Activated naive CD8-positive, alpha-beta T cell treated with anti-CD3 and anti-CD28 coated beads, Interleukin-2, amount 50 U/mL, for 16 hours (primary cell): ENCODE results near the gene PPP1R14B.
A peak's percentile ranks its signal among the peaks of the same experiment; 100 is the strongest.

ENCODE experiments used
- DNase-seq: peaks from one replicate; pipeline ENCODE4 v3.0.0-alpha.2; 2020; ENCODE audit warnings: low read depth, low spot score

Gene PPP1R14B

GRCh38 chr11:64245797-64246620 lies 734 bp downstream of the PPP1R14B start:
- peak; percentile 67 for DNase-seq

DNA sequence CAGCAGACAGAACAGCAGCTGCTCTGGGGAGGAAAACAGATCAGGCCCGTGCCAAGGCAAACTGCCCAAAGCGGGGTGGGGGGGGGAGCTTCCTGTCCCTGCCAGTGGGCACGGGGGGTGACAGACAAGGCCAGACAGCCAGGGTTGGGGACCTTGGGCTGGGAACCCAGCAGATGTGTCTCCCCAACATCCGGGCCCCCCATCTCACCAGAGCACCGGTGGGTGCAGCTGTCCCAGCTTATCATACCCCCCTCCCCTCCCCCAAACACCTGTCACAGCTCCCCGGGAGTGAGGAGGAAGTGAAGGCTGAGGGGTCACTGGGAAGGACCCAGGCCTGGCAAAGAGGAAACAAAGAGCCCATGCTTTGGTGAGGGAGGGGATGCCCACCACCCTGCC lies 1.3 kb downstream of the PPP1R14B start:
- no peak for DNase-seq

DNA sequence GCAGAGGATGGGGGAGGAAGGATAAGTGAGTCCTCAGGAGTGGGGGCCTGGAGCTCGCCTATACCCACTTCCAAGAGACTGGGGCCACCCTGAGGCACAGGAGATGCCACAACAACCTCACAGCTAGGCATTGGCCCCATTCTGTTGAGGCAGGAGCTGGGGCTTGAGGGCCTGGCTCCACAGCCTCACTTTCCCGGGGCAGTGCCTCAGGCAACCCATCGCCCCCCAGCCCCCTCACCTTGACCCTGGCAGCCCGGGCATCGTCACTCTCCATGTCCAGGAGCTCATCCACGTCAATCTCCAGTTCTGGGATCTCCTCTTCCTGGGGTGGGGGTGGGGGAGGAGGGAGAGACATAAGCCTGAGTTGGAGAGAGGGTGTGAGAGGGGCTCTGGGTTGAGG lies 1.8 kb downstream of the PPP1R14B start:
- no peak for DNase-seq

GRCh38 chr11:64244107-64244506 lies 2.6 kb downstream of the PPP1R14B start:
- DNase-seq: no peak

- DNase-seq: no peak
Observed at GRCh38 chr11:64243236-64243854, 3.4 kb downstream of the PPP1R14B start.

- no peak for DNase-seq
Observed at GRCh38 chr11:64241491-64242374, 5.0 kb downstream of the PPP1R14B start.

GRCh38 chr11:64241241-64241490 lies 5.6 kb downstream of the PPP1R14B start:
- DNase-seq: peak; percentile 99

DNA sequence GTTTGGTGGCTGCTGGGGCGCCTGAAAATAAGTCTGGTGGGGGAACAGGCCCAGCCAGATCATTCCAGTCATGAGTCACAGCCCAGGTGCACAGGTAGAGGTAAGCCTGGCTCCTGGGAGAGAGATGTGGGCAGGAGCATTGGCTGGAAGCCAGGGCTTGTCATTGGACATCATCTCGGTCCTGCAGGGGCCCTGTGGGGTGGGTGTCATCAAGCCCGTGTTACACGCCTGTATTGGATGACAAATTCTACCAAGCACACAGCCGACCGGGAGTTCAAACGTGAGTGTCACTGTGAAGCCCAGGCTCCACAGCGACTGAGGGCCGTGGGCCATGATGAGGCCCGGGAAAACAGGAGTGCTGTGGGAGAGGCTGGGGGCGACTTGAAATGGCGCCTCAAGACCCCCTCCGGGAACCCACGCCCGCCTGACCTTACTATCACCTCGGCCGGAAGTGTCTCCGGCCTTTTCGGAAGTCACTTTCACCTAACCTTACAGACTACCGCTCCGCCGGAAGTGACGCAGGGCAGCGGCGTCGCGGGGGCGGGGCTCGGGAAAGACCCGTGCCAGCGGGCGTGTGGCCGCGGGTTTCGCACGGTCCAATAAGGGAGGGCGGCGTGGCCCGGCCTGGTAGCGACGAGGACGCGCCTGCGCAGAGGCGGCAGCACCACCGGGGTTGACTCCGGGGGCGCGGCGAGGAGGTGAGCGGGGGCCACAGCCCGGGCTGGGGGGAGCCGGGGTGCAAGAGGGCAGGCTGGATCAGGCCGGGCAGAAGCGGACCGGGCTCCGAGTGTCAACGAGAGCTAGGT lies 6.1 kb downstream of the PPP1R14B start, which contains the start of gene FKBP2:
Gene FKBP2 (plus strand): TSS at position 661 of the 806 bp plus-strand sequence. CDS start 1,293 bp downstream, outside the sequence.
- peak; percentile 95 for DNase-seq

DNA sequence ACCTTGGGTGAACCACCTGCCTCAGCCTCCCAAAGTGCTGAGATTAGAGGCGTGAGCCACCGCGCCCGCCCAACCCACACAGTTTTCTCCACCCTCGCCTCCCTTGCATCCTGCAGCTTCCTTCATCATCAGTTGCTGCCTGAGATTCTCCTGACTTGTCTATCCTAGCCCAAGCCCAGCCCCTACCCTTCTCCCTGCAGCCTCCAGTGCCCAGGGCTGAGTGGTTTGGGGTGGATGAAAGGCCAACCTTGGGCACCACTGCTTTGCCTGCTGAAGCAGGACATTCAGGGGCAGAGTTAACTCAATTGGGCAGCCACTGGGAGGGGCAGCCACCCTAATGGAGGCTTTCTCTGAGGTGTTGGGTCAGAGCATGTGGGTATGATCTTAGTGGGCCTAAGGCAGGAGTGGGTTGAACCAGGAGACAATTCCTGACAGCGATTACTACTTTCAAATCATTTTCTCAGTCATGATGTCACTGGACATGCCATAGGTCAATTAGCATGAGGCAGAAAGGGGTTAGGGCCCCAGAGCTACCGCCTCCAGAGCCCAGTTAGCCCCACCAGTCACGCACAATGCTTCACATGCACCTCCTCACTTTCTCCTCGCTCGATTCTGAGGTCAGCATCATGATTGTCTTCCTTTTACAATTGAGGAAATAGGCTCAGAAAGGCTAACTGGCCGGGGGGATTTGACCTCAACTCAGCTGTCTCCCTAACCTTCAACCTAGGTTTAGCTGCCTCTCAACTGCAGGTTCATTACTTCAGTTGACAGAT lies 6.9 kb downstream of the PPP1R14B start:
- no peak for DNase-seq

GRCh38 chr11:64238999-64239398 lies 7.7 kb downstream of the PPP1R14B start:
- DNase-seq: no peak

DNA sequence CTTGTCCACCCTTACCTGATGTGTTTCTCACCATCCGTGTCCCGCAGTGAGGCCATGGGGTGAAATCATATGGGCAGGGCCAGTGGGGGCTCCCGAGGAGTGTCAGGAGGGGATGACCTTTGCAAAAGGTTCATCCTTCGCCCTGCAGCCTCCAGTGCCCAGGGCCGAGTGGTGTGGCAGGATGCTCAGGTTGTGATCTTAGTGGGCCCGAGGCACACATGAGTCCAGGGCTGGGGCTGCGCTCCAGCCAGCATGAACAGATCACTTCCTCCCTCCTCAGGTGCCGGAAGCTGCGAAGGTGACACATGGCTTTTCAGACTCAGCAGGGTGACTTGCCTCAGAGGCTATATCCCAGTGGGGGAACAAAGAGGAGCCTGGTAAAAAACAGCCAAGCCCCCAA lies 8.7 kb downstream of the PPP1R14B start:
- DNase-seq: no peak

- no peak for DNase-seq
Observed at GRCh38 chr11:64237484-64237951, 9.2 kb downstream of the PPP1R14B start.

DNA sequence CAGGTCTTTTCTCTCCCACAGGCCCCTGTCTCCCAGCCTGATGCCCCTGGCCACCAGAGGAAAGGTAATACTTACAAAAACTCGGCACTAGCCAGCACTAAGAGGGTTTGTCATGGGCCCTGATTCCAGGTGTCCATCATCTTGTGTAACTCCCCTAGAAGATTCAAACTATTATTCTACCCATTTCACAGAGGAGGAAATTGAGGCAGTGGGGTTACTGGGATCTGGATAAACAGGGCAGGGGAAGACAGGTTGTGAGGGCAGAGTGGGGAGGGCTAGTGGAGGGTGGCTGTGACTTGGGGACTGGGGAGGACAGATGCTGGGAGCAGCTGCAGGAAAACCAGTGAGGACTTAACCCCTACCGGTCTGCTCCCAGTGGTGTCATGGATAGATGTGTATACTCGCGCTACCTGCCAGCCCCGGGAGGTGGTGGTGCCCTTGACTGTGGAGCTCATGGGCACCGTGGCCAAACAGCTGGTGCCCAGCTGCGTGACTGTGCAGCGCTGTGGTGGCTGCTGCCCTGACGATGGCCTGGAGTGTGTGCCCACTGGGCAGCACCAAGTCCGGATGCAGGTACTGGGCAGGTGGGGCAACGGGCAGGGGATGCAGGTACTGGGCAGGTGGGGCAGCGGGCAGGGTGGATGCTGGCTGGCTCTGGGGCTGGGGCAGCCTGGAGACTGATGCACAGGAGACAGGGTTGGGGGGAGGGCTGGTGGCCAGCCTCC lies 11.1 kb downstream of the PPP1R14B start:
- DNase-seq: no peak

- DNase-seq: no peak
Observed at GRCh38 chr11:64234647-64235379, 11.9 kb downstream of the PPP1R14B start.

- peak; percentile 34 for DNase-seq
Observed at GRCh38 chr11:64233913-64234586, 12.7 kb downstream of the PPP1R14B start, which contains the start of gene VEGFB. Gene VEGFB, plus strand, starts transcription at chr11:64234584. Its CDS starts 250 bp downstream, at chr11:64234834.

- DNase-seq: no peak
Observed at GRCh38 chr11:64232967-64233315, 13.8 kb downstream of the PPP1R14B start.

GRCh38 chr11:64232182-64232966 lies 14.4 kb downstream of the PPP1R14B start:
- DNase-seq: no peak

GRCh38 chr11:64231546-64231945 lies 15.2 kb downstream of the PPP1R14B start:
- no peak for DNase-seq
